Measurements from ENCODE around the gene CALR3.
"Not testable (repeated sequence)": the region's sequence is repeated elsewhere in the genome, so short reads cannot be mapped to it uniquely, and the experiment has no call there.

CALR3 gene

GRCh38 chr19:16496613-16496983 lies 631 bp upstream of the CALR3 start:
- H3K27me3 ChIP-seq = no peaks in the 10 kb centered on the region
- no peak for TF ChIP-seq CTCF (IDR thresholded peaks at IDR 0.05)
- peak overlapping the region; percentile 65 to 69 for H3K4me3 ChIP-seq
- H3K9me3 ChIP-seq = no peaks in the 10 kb centered on the region
- H3K36me3 ChIP-seq = peaks cover 6 to 13% (median 8%) of the 10 kb centered on the region in 3 donors
- peaks cover 0 to 9% (median 5%) of the 10 kb centered on the region in 4 donors for H3K4me1 ChIP-seq
- peak overlapping the region; percentile 71 to 78 for H3K27ac ChIP-seq
- peak; percentile 49 to 75 for DNase-seq
- intact Hi-C loops (cut with DNase I; ENCODE audit: low total_unique reads) = loop anchor here (2.0 kb wide), 1 partner anchor 26 kb away; the partner anchor contains the start of gene EPS15L1

DNA sequence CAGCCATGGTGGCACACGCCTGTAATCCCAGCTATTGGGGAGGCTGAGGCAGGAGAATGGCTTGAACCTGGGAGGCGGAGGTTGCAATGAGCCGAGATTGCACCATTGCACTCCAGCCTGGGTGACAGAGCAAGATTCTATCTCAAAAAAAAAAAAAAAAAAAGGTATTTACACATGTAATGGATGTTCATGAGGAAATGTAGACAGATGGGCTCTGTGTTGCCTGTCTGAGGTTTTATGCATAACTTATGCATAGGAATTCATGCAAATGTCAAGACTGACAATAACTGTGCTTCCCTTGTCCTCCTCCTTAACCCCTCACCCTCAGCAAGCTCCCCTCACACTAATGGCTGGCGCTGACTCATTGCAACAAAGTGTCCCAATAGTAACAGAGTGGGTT lies 9.5 kb downstream of the CALR3 start:
- H3K27ac ChIP-seq; H3K4me3 ChIP-seq; H3K36me3 ChIP-seq; DNase-seq; H3K27me3 ChIP-seq; H3K9me3 ChIP-seq; intact Hi-C loops (cut with DNase I; ENCODE audit: low total_unique reads): not testable (repeated sequence)
- H3K4me1 ChIP-seq = peaks cover 0 to 11% (median 0%) of the 10 kb centered on the region in 4 donors

DNA sequence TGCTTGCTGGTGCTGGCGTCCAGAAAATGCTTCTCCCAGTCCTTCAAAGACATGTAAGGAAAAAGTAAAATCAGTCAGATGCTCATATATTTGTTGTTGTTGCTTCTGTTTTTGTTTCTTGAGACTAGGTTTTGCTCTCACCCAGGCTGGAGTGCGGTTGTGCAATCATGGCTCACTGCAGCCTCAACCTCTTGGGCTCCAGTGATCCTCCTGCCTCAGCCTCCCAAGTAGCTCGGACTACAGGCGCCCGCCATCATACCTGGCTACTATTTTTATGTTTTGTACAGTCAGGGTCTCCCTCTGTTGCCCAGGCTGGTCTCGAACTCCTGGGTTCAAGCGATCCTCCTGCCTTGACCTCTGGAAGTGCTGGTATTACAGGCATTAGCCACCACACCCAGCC lies 13.2 kb downstream of the CALR3 start:
- Histone ChIP-seq H3K27ac (no peak overlapping the region), H3K4me1 (no peaks in the 10 kb centered on the region), H3K36me3 (no peaks in the 10 kb centered on the region), H3K27me3 (no peaks in the 10 kb centered on the region), H3K4me3 (no peak overlapping the region), H3K9me3 (no peaks in the 10 kb centered on the region)
- intact Hi-C loops (cut with DNase I; ENCODE audit: low total_unique reads) = no loop called here
- DNase-seq = no peak
- TF ChIP-seq CTCF (IDR thresholded peaks at IDR 0.05) = no peak

DNA sequence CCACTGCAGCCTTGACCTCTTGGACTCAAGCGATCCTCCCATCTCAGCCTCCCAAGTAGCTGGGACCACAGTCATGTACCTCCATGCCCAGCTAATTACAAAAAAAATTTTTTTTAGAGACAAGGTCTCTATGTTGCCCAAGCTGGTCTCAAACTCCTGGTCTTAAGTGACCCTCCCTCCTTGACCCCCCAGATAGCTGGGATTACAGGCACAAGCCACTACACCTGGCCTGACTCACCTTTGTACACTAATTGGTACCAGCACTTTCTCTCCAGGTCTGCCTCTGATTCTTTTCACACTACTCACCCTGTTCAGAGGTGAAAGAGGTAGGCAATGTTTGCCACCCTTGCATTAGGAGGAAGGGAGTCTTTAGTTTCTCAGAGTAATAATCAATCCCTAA lies 18.7 kb downstream of the CALR3 start:
- no peak for DNase-seq
- H3K27me3 ChIP-seq = no peaks in the 10 kb centered on the region
- H3K9me3 ChIP-seq = no peaks in the 10 kb centered on the region
- no peak overlapping the region for H3K4me3 ChIP-seq
- H3K36me3 ChIP-seq = no peaks in the 10 kb centered on the region
- TF ChIP-seq CTCF (IDR thresholded peaks at IDR 0.05) = no peak
- peaks cover 0 to 5% (median 0%) of the 10 kb centered on the region in 4 donors for H3K4me1 ChIP-seq
- no peak overlapping the region for H3K27ac ChIP-seq
- intact Hi-C loops (cut with DNase I; ENCODE audit: low total_unique reads) = no loop called here

GRCh38 chr19:16476401-16476800 lies 19.6 kb downstream of the CALR3 start:
- peaks cover 0 to 7% (median under 1%) of the 10 kb centered on the region in 4 donors for H3K4me1 ChIP-seq
- DNase-seq = no peak
- no peaks in the 10 kb centered on the region for H3K27me3 ChIP-seq
- intact Hi-C loops (cut with DNase I; ENCODE audit: low total_unique reads) = no loop called here
- no peak for TF ChIP-seq CTCF (IDR thresholded peaks at IDR 0.05)
- H3K27ac ChIP-seq = no peak overlapping the region
- H3K4me3 ChIP-seq = no peak overlapping the region
- no peaks in the 10 kb centered on the region for H3K36me3 ChIP-seq
- no peaks in the 10 kb centered on the region for H3K9me3 ChIP-seq

- Histone ChIP-seq H3K4me1 (peaks cover 0 to 25% (median 18%) of the 10 kb centered on the region in 4 donors), H3K9me3 (no peaks in the 10 kb centered on the region), H3K27me3 (no peaks in the 10 kb centered on the region), H3K4me3 (no peak overlapping the region), H3K27ac (no peak overlapping the region), H3K36me3 (no peaks in the 10 kb centered on the region)
- no peak for TF ChIP-seq CTCF (IDR thresholded peaks at IDR 0.05)
- DNase-seq = no peak
- intact Hi-C loops (cut with DNase I; ENCODE audit: low total_unique reads) = no loop called here
Measured at GRCh38 chr19:16473875-16474392, 22.0 kb downstream of the CALR3 start.
